Vagina (tissue), 2 donors: ENCODE data around the gene C1QTNF5. TPM values are rescaled to one million over a fixed set of nuclear protein-coding genes. Genes with fewer than 3 reads are reported as not detected.

Experiments
- DNase-seq, 2 donors: peaks; one replicate each; pipeline ENCODE4 v3.0.0-alpha.2; 2017; ENCODE audit errors: extremely low spot score in 2 of 2
- H3K27ac ChIP-seq: fragments of 200-600 bp; sonication (generic); one replicate; pipeline ENCODE4 v1.5.1; 2019
- H3K27me3 ChIP-seq: fragments of 200-600 bp; sonication (generic); one replicate; pipeline ENCODE4 v1.5.1; 2019
- H3K36me3 ChIP-seq, 2 donors: fragments of 200-600 bp; sonication (generic); one replicate each; pipeline ENCODE4 v1.5.1; 2017 to 2019
- H3K4me1 ChIP-seq: fragments of 200-600 bp; sonication (generic); one replicate; pipeline ENCODE4 v1.5.1; 2019
- H3K4me3 ChIP-seq, 2 donors: fragments of 200-600 bp; sonication (generic); 1 replicate in 1 of 2; 2 replicates in 1 of 2; pipeline ENCODE4 v1.5.1; 2016 to 2019
- H3K9me3 ChIP-seq: fragments of 200-600 bp; sonication (generic); one replicate; pipeline ENCODE4 v1.5.1; 2019
- CTCF ChIP-seq, 3 experiments: fragments of 450-650 bp in 2 of 3; fragments of 200-600 bp in 1 of 3; sonication (generic) in 1 of 3; IDR thresholded peaks; one replicate each; pipeline ENCODE4 v1.5.1; 2017 to 2019; ENCODE audit warnings: antibody characterized with exemption in 3 of 3, mild to moderate bottlenecking in 2 of 3, moderate library complexity in 2 of 3
- POLR2A ChIP-seq, 2 donors: fragments of 450-650 bp; IDR thresholded peaks; one replicate each; pipeline ENCODE4 v1.6.1; 2017; ENCODE audit warnings: antibody characterized with exemption in 2 of 2, mild to moderate bottlenecking in 2 of 2, moderate library complexity in 2 of 2
- POLR2AphosphoS5 ChIP-seq, 2 donors: sonication (generic); formaldehyde crosslinking; IDR thresholded peaks; one replicate each; pipeline ENCODE4 v1.9.0; 2017; ENCODE audit warnings: antibody characterized with exemption in 2 of 2, mild to moderate bottlenecking in 2 of 2, low read depth in 1 of 2; ENCODE audit not compliant: insufficient read depth in 1 of 2
- intact Hi-C: fragments of 100-400 bp; cut with DNase I; formaldehyde crosslinking; loops from one replicate; pipeline ENCODE4 v1.15.1; 2023
- total RNA-seq: library from RNA; depleted of rRNA; stranded (reverse); fragments of >200 nt; gene quantifications from one replicate; pipeline ENCODE4 v1.2.3, GENCODE V29; 2016

The C1QTNF5 gene
- total RNA-seq, 1 donor from 2014 or later, result 32.2 TPM

- Histone ChIP-seq H3K27ac (peak overlapping the region; percentile 72), H3K9me3 (no peaks in the 10 kb centered on the region), H3K4me1 (peaks cover 19% of the 10 kb centered on the region), H3K27me3 (no peaks in the 10 kb centered on the region), H3K36me3 (no peaks in the 10 kb centered on the region), H3K4me3 (peak overlapping the region; percentile 42 to 48)
- no peak for DNase-seq
- no peak for TF ChIP-seq POLR2A (IDR thresholded peaks at IDR 0.05)
- intact Hi-C loops, result loop anchor here (5.0 kb wide), 1 partner anchor 115 kb away; no protein-coding TSS in a partner anchor
These were observed 16.4 kb upstream of the C1QTNF5 start for GRCh38 chr11:119357074-119357473.

DNA sequence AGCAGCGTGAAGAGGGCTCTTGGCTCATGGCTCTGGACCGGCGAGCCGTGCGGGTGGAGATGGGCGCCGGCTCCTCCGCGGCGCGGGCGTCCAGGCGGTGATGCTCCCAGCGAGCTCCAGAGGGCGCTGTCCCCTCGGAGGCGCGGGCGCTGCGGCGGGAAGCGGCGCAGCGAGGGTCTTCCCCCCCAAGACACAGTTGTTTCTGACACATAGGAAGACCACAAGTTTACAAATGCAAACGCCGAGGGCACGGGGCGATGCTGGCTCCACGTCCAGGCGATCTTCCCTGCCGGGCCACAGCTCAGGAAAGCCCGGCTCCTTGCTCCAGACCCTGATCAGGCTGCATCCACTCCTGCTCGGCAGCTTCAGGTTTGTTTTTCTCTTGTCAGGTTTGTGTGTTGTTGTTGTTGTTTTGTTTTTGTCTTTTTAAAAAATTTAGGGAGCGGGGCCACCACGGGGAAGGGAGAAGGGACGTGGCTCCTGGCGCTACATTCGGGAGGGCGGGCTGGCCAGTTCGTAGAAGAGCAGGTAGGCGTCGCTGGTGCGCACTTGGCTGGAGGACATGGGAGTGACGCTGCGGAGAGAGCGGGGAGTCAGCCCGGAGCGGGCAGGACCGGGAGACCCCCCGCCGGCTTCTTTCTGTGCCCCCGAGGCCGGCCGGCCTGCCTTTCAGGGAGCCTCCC lies 15.8 kb upstream of the C1QTNF5 start:
- DNase-seq, result no peak
- intact Hi-C loops, result loop anchor here (5.0 kb wide), 1 partner anchor 116 kb away; no protein-coding TSS in a partner anchor

DNA sequence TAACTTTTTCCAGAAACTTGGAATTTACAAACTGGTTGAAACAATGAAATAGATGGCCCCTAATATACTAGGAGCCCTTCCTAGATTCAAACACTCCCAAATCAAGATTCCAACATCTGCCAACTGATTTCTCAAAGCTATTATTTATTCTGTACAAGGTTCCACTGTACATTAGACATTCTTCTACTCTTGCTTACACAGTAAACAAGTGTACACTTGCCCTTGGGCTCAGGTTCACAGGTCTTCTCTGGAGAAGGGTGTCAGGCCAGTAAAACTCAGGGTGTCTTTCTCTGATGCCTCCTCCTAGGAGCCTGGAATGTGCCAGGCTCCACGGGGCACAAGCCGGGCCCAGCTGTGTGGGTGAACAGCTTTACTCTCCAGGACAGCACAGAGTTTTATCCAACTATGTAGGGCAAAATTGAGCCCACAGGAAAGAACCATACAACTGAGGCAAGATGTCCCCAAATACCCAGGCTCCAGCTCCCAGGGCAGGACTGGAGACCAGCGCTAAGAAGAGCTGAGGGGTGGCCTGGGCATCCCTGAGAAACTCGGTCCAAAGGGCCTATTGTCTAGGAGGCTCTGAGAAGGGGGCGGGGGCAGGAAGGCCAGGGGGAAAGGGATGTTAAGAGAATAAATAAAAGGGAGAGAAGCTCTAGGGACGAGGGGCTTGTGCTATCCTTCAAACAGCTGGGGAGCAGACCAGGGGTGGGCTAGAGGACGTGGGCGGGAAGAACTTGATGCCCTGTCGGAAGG lies 14.6 kb upstream of the C1QTNF5 start:
- TF ChIP-seq POLR2AphosphoS5 (IDR thresholded peaks at IDR 0.05; ENCODE audit: insufficient read depth in 1 of 2, low read depth in 1 of 2), result no peak
- no peak for TF ChIP-seq POLR2A (IDR thresholded peaks at IDR 0.05)
- no peak for TF ChIP-seq CTCF (IDR thresholded peaks at IDR 0.05)
- H3K36me3 ChIP-seq, result no peaks in the 10 kb centered on the region
- no peaks in the 10 kb centered on the region for H3K9me3 ChIP-seq
- intact Hi-C loops, result loop anchor here (5.0 kb wide), 1 partner anchor 117 kb away; no protein-coding TSS in a partner anchor
- DNase-seq, result no peak
- H3K27ac ChIP-seq, result no peak overlapping the region
- peaks cover 7% of the 10 kb centered on the region for H3K4me1 ChIP-seq
- no peak overlapping the region for H3K4me3 ChIP-seq
- no peaks in the 10 kb centered on the region for H3K27me3 ChIP-seq

More for the DNA sequence above, 15.8 kb upstream of the C1QTNF5 start:
- H3K4me3 ChIP-seq, result peak overlapping the region; percentile 42 to 48
- peak overlapping the region; percentile 72 for H3K27ac ChIP-seq
- peaks cover 13% of the 10 kb centered on the region for H3K4me1 ChIP-seq
- TF ChIP-seq POLR2A (IDR thresholded peaks at IDR 0.05) (no peak), POLR2AphosphoS5 (IDR thresholded peaks at IDR 0.05; ENCODE audit: insufficient read depth in 1 of 2, low read depth in 1 of 2) (peak in 1 of 2 donors; percentile 70), CTCF (IDR thresholded peaks at IDR 0.05) (peak; percentile 82 to 95 (median 88))
- no peaks in the 10 kb centered on the region for H3K27me3 ChIP-seq
- no peaks in the 10 kb centered on the region for H3K36me3 ChIP-seq
- H3K9me3 ChIP-seq, result no peaks in the 10 kb centered on the region

GRCh38 chr11:119352857-119353260 lies 12.2 kb upstream of the C1QTNF5 start:
- Histone ChIP-seq H3K36me3 (no peaks in the 10 kb centered on the region), H3K4me1 (peaks cover 7% of the 10 kb centered on the region), H3K27me3 (no peaks in the 10 kb centered on the region), H3K27ac (no peak overlapping the region), H3K4me3 (no peak overlapping the region), H3K9me3 (no peaks in the 10 kb centered on the region)
- TF ChIP-seq POLR2A (IDR thresholded peaks at IDR 0.05), result no peak
- TF ChIP-seq CTCF (IDR thresholded peaks at IDR 0.05), result no peak
- TF ChIP-seq POLR2AphosphoS5 (IDR thresholded peaks at IDR 0.05; ENCODE audit: insufficient read depth in 1 of 2, low read depth in 1 of 2), result no peak
- intact Hi-C loops, result no loop called here
- DNase-seq, result no peak

GRCh38 chr11:119351232-119351631 lies 10.5 kb upstream of the C1QTNF5 start:
- Histone ChIP-seq H3K4me3 (no peak overlapping the region), H3K27ac (no peak overlapping the region), H3K36me3 (no peaks in the 10 kb centered on the region), H3K4me1 (peaks cover 7% of the 10 kb centered on the region), H3K9me3 (no peaks in the 10 kb centered on the region), H3K27me3 (no peaks in the 10 kb centered on the region)
- intact Hi-C loops, result no loop called here
- DNase-seq, result no peak
- TF ChIP-seq POLR2AphosphoS5 (IDR thresholded peaks at IDR 0.05; ENCODE audit: insufficient read depth in 1 of 2, low read depth in 1 of 2), result no peak
- no peak for TF ChIP-seq CTCF (IDR thresholded peaks at IDR 0.05)
- no peak for TF ChIP-seq POLR2A (IDR thresholded peaks at IDR 0.05)
